HG03575 (cell line): ENCODE results near the gene TMEM132D.

Experiments used
- ATAC-seq: cut with Tn5 transposase; IDR thresholded peaks from one replicate; pipeline ENCODE4 v1.9.1; 2021; ENCODE audit not compliant: unreplicated experiment, insufficient number of reproducible peaks, low FRiP score; ENCODE audit errors: extremely low read depth

TMEM132D gene

DNA sequence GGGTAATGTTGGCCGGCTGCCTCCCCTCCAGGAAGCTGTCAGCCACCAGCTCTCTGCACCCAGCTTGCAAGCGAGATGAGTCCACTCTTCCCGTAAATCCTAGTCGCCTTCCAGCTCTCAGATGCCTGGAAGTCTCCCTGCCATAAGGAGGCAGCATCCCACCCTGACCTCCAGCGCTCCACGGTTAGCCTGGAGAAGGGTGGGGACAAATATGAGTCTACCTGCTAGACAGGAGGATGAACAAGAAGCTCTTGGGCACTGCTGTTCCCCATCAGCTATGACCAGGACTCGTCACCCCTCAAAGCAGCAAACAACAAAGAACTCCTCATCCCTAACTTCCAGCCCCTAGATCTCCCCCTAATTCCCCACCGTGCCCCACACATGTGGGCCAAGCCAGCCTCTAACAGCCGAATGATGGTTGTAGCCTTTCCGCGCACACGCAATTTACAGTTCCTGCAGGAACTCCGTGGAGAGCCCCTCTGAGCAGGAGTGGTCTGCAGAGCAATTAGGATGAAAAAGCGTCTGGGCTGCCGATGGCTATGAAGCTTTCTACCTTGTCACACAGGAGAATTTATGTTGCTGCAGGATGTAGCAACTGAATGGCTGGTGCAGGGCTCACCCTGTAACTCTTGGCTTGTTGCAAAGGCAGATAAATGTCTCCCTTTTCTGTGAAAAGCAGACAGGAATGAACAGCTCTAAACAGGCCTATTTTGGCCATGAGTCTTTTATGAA lies 869.1 kb downstream of the TMEM132D start:
- ATAC-seq, result no peak

DNA sequence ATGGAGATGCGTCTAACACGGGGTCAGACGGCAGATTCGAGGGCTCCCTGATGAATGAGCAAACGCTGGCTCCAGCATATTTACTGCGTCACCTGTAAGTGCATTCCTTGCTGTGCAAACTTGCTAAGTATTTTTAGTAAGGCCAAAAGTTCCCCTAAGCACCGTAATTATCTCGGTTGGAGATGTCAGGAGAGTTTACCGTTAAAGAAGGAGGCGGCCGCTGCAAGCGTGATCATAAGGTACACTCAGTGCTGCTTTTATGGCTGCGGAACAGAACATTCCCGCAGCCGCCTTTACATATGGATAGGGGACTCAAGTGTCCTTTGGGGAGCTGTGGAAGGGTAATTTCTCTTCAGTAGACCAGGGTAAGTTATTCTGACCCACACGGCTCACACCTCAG lies 875.0 kb downstream of the TMEM132D start:
- ATAC-seq, result no peak

DNA sequence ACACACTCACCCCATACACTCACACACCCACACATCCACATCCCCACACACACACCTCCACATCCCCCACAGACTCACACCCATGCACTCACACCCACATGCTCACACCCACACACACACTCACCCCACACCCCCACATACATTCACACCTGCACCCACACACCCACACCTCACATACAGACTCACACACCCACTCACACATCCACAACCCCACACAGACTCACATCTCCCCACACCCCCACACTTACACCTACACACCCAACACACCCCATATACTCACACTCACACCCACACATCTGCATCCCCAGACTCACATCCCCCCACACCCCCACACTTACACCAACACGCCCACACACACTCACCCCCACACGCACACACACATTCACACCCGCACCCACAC lies 878.8 kb downstream of the TMEM132D start:
- ATAC-seq, result no peak
